Epithelial cell of proximal tubule (primary cell): ENCODE results near the gene RABAC1. TPM values are rescaled to one million over a fixed set of nuclear protein-coding genes. Genes with fewer than 3 reads are reported as not detected.

Source experiments
- DNase-seq: peaks from one replicate; pipeline ENCODE4 v3.0.0-alpha.2; 2011; ENCODE audit warnings: low read depth
- H3K4me3 ChIP-seq: 2 replicates; pipeline ENCODE4 v1.5.1; 2011; ENCODE audit warnings: low read depth, mild to moderate bottlenecking, low read length
- CTCF ChIP-seq: conservative IDR thresholded peaks from 2 replicates; pipeline ENCODE4 v1.5.1; 2012; ENCODE audit warnings: low read depth, mild to moderate bottlenecking, low read length
- total RNA-seq: library from RNA; depleted of rRNA; stranded (reverse); fragments of >200 nt; gene quantifications from 2 replicates; pipeline ENCODE4 v1.2.3, GENCODE V29; 2015

RABAC1 gene
- total RNA-seq, 1 donor from 2014 or later: 161 TPM

GRCh38 chr19:41908724-41909464, 50.2 kb downstream of the RABAC1 start:
- no peak overlapping the region for H3K4me3 ChIP-seq
- no peak for DNase-seq
- TF ChIP-seq CTCF: no peak

GRCh38 chr19:41907994-41908615, 51.0 kb downstream of the RABAC1 start:
- TF ChIP-seq CTCF: no peak

DNA sequence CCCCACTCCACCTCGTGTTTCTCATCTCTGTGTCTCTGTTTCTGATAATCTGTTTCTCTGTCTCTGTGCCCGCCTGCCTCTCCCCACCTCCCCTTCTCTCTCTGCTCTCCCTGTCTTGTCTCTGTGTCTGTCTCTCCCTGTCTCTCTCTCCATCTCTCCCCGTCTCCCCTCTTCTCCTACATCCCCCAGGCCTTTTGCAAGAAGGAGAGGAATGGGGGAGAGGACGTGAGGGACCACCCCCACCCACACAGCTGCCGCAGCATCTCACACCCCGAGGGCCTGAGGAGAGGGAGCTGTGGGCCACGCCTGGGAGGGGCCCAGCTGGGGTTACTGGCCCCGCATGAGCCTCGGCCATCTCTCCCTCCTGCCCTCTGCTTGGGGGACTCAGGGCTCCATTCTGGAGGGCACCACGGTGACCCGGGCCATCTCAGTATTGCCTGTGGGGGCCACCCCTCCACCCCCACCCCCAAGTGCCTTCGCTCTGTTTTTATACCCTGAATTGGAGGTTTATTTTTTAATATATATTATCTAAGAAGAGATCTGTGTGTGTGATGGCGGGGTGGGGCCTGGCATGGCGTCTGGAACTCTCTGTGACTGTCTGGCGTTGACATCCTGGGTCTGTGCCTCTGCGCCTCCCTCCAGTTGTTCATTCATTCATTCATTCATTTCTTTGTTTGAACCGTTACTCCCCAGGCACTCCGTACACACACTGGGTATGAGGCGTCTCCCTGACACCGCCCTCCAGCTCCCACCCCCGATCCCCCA, 52.0 kb downstream of the RABAC1 start:
- H3K4me3 ChIP-seq: no peak overlapping the region
- no peak for TF ChIP-seq CTCF
- no peak for DNase-seq

More at GRCh38 chr19:41907994-41908615, 51.0 kb downstream of the RABAC1 start:
- H3K4me3 ChIP-seq: no peak overlapping the region
- no peak for DNase-seq

Other genes with a start within 250 kb of the RABAC1 start
- under 0.01 and 1.1 TPM in 2 replicates for gene CEACAM6, start 203.8 kb downstream of the RABAC1 start, total RNA-seq
- gene CEACAM3, start 162.7 kb downstream of the RABAC1 start, total RNA-seq: not detected in 2 replicates
- gene LYPD4, start 114.6 kb downstream of the RABAC1 start, total RNA-seq: not detected in 2 replicates
- gene DMRTC2, start 114.3 kb downstream of the RABAC1 start, total RNA-seq: not detected in 2 replicates
- gene RPS19, start 99.1 kb downstream of the RABAC1 start, total RNA-seq: 1,573 and 1,845 TPM in 2 replicates
- gene CD79A, start 82.0 kb downstream of the RABAC1 start, total RNA-seq: not detected in 2 replicates
- gene ARHGEF1, start 76.1 kb downstream of the RABAC1 start, total RNA-seq: 65.9 and 79.5 TPM in 2 replicates
- gene ERFL, start 30.9 kb downstream of the RABAC1 start, total RNA-seq: not detected in 2 replicates
- 0.36 TPM in 1 of 2 replicates, not detected in the other for gene ATP1A3, start 34.9 kb upstream of the RABAC1 start, total RNA-seq
- 2.5 and 14.3 TPM in 2 replicates for gene GRIK5, start 110.9 kb upstream of the RABAC1 start, total RNA-seq
- gene ZNF574, start 116.8 kb upstream of the RABAC1 start, total RNA-seq: 19.6 and 22.1 TPM in 2 replicates
- 0.46 and 3.2 TPM in 2 replicates for gene POU2F2, start 173.1 kb upstream of the RABAC1 start, total RNA-seq